ENCODE results near the gene TRAF5.

The TRAF5 gene

GRCh38 chr1:211326528-211327345 lies at the start of gene TRAF5:
TRAF5 (plus strand) TSS chr1:211326833; CDS start chr1:211353240, 26,407 bp downstream.
- no peak within 1 kb of the TSS for H3K27ac ChIP-seq
- TF ChIP-seq CTCF (IDR thresholded peaks at IDR 0.05), result no peak
- H3K4me3 ChIP-seq (ENCODE audit: low read depth in 1 of 2, low read length in 1 of 2), result peak within 1 kb of the TSS; percentile 60 to 62
- H3K27me3 ChIP-seq, result peaks cover 42% of the 10 kb centered on the region
- peaks cover 15 to 21% of the 10 kb centered on the region in 2 experiments for H3K4me1 ChIP-seq (ENCODE audit: control insufficient read depth in 1 of 2, insufficient read depth in 1 of 2, low read depth in 1 of 2, low read length in 1 of 2)
- no peaks in the 10 kb centered on the region for H3K36me3 ChIP-seq
- no peaks in the 10 kb centered on the region for H3K9me3 ChIP-seq

- Histone ChIP-seq H3K4me3 (ENCODE audit: low read depth in 1 of 2, low read length in 1 of 2) (no peak overlapping the region), H3K27ac (no peak overlapping the region), H3K4me1 (ENCODE audit: control insufficient read depth in 1 of 2, insufficient read depth in 1 of 2, low read depth in 1 of 2, low read length in 1 of 2) (no peaks in the 10 kb centered on the region), H3K9me3 (no peaks in the 10 kb centered on the region), H3K27me3 (no peaks in the 10 kb centered on the region), H3K36me3 (peaks cover 95% of the 10 kb centered on the region)
- TF ChIP-seq CTCF (IDR thresholded peaks at IDR 0.05), result no peak
Observed at GRCh38 chr1:211279340-211279739, 47.3 kb upstream of the TRAF5 start.

- Histone ChIP-seq H3K4me3 (ENCODE audit: low read depth in 1 of 2, low read length in 1 of 2) (no peak overlapping the region), H3K27ac (no peak overlapping the region), H3K36me3 (peaks cover 94% of the 10 kb centered on the region), H3K4me1 (ENCODE audit: control insufficient read depth in 1 of 2, insufficient read depth in 1 of 2, low read depth in 1 of 2, low read length in 1 of 2) (no peaks in the 10 kb centered on the region), H3K9me3 (no peaks in the 10 kb centered on the region), H3K27me3 (no peaks in the 10 kb centered on the region)
- TF ChIP-seq CTCF (IDR thresholded peaks at IDR 0.05), result no peak
Observed at GRCh38 chr1:211280910-211281309, 45.7 kb upstream of the TRAF5 start.

GRCh38 chr1:211281320-211282022 lies 45.2 kb upstream of the TRAF5 start:
- no peak for TF ChIP-seq CTCF (IDR thresholded peaks at IDR 0.05)
- H3K27me3 ChIP-seq, result no peaks in the 10 kb centered on the region
- no peak overlapping the region for H3K4me3 ChIP-seq (ENCODE audit: low read depth in 1 of 2, low read length in 1 of 2)
- H3K9me3 ChIP-seq, result no peaks in the 10 kb centered on the region
- no peak overlapping the region for H3K27ac ChIP-seq
- peaks cover 91% of the 10 kb centered on the region for H3K36me3 ChIP-seq
- no peaks in the 10 kb centered on the region for H3K4me1 ChIP-seq (ENCODE audit: control insufficient read depth in 1 of 2, insufficient read depth in 1 of 2, low read depth in 1 of 2, low read length in 1 of 2)

GRCh38 chr1:211282023-211282373 lies 44.6 kb upstream of the TRAF5 start:
- no peak for TF ChIP-seq CTCF (IDR thresholded peaks at IDR 0.05)
- Histone ChIP-seq H3K36me3 (peaks cover 90% of the 10 kb centered on the region), H3K27ac (no peak overlapping the region)

More at GRCh38 chr1:211282023-211282373, 44.6 kb upstream of the TRAF5 start:
- no peaks in the 10 kb centered on the region for H3K4me1 ChIP-seq (ENCODE audit: control insufficient read depth in 1 of 2, insufficient read depth in 1 of 2, low read depth in 1 of 2, low read length in 1 of 2)
- no peak overlapping the region for H3K4me3 ChIP-seq (ENCODE audit: low read depth in 1 of 2, low read length in 1 of 2)
- no peaks in the 10 kb centered on the region for H3K9me3 ChIP-seq
- no peaks in the 10 kb centered on the region for H3K27me3 ChIP-seq
